Kidney capillary endothelial cell (primary cell): ENCODE measurements around the gene ACVRL1.

Experiments
- DNase-seq: peaks from one replicate; pipeline ENCODE4 v3.0.0-alpha.2; 2018; ENCODE audit warnings: low spot score

Gene ACVRL1

GRCh38 chr12:51907083-51907855, at the start of gene ACVRL1:
TSS of gene ACVRL1 (plus strand) at chr12:51907504. CDS start at chr12:51912475, 4,971 bp downstream.
- no peak for DNase-seq

- no peak for DNase-seq
These were observed 46.3 kb upstream of the ACVRL1 start for GRCh38 chr12:51860986-51861385.

GRCh38 chr12:51862947-51863346, 44.4 kb upstream of the ACVRL1 start:
- no peak for DNase-seq

- no peak for DNase-seq
These were observed 43.9 kb upstream of the ACVRL1 start for GRCh38 chr12:51863363-51863932.

- no peak for DNase-seq
These were observed 43.1 kb upstream of the ACVRL1 start for GRCh38 chr12:51863933-51864832.

- DNase-seq, result no peak
These were observed 42.3 kb upstream of the ACVRL1 start for GRCh38 chr12:51864833-51865670.

GRCh38 chr12:51865757-51866270, 41.5 kb upstream of the ACVRL1 start:
- DNase-seq, result no peak

GRCh38 chr12:51866324-51866723, 41.0 kb upstream of the ACVRL1 start:
- DNase-seq, result no peak

GRCh38 chr12:51866762-51867161, 40.5 kb upstream of the ACVRL1 start:
- no peak for DNase-seq

- DNase-seq, result no peak
These were observed 39.9 kb upstream of the ACVRL1 start for GRCh38 chr12:51867371-51867770.

- DNase-seq, result no peak
These were observed 39.4 kb upstream of the ACVRL1 start for GRCh38 chr12:51867796-51868428.

GRCh38 chr12:51868821-51869495, 38.3 kb upstream of the ACVRL1 start:
- DNase-seq, result no peak

- DNase-seq, result no peak
These were observed 37.8 kb upstream of the ACVRL1 start for GRCh38 chr12:51869496-51869865.

GRCh38 chr12:51869931-51870330, 37.4 kb upstream of the ACVRL1 start:
- DNase-seq, result no peak

GRCh38 chr12:51870504-51870903, 36.8 kb upstream of the ACVRL1 start:
- DNase-seq, result no peak

GRCh38 chr12:51871126-51871525, 36.2 kb upstream of the ACVRL1 start:
- no peak for DNase-seq

- DNase-seq, result no peak
These were observed 35.2 kb upstream of the ACVRL1 start for GRCh38 chr12:51871918-51872688.

- no peak for DNase-seq
These were observed 34.7 kb upstream of the ACVRL1 start for GRCh38 chr12:51872689-51872981.

- DNase-seq, result no peak
These were observed 33.9 kb upstream of the ACVRL1 start for GRCh38 chr12:51873251-51873994.
